Stomach (tissue), 9 donors: ENCODE measurements around the gene C2orf69. TPM values are rescaled to one million over a fixed set of nuclear protein-coding genes. Genes with fewer than 3 reads are reported as not detected.
"Not testable (repeated sequence)": the region's sequence is repeated elsewhere in the genome, so short reads cannot be mapped to it uniquely, and the experiment has no call there.

Experiments used
- DNase-seq, 2 donors: peaks; one replicate each; pipeline versions ENCODE4 v3.0.0 to v3.0.0-alpha.2; 2013 to 2019
- H3K27ac ChIP-seq, 5 donors: fragments of 200-600 bp in 4 of 5; sonication (generic) in 4 of 5; one replicate each; pipeline ENCODE4 v1.5.1; 2013 to 2019; ENCODE audit warnings: mild to moderate bottlenecking in 1 of 5, moderate library complexity in 1 of 5
- H3K27me3 ChIP-seq, 3 donors: fragments of 200-600 bp; sonication (generic); one replicate each; pipeline ENCODE4 v1.5.1; 2017 to 2019; ENCODE audit warnings: mixed run types in 1 of 3
- H3K36me3 ChIP-seq, 4 donors: fragments of 200-600 bp; sonication (generic); 1 replicate in 3 of 4; 2 replicates in 1 of 4; pipeline ENCODE4 v1.5.1; 2016 to 2019
- H3K4me1 ChIP-seq, 4 donors: fragments of 200-600 bp; sonication (generic); one replicate each; pipeline ENCODE4 v1.5.1; 2016 to 2019
- H3K4me3 ChIP-seq, 4 donors: fragments of 200-600 bp; sonication (generic) in 3 of 4; one replicate each; pipeline ENCODE4 v1.5.1; 2016 to 2019; ENCODE audit warnings: mild to moderate bottlenecking in 1 of 4
- H3K9me3 ChIP-seq, 4 donors: fragments of 200-600 bp; sonication (generic); one replicate each; pipeline ENCODE4 v1.5.1; 2016 to 2019
- CTCF ChIP-seq, 7 experiments: fragments of 450-650 bp in 4 of 7; fragments of 200-600 bp in 3 of 7; sonication (generic) in 3 of 7; IDR thresholded peaks; one replicate each; pipeline ENCODE4 v1.5.1; 2016 to 2019; ENCODE audit warnings: antibody characterized with exemption in 7 of 7, control low read depth in 2 of 7, mild to moderate bottlenecking in 1 of 7
- EP300 ChIP-seq: sonication (generic); formaldehyde crosslinking; IDR thresholded peaks from one replicate; pipeline ENCODE4 v1.6.1; 2017; ENCODE audit warnings: antibody characterized with exemption
- POLR2A ChIP-seq, 4 donors: fragments of 450-650 bp; IDR thresholded peaks; one replicate each; pipeline ENCODE4 v1.6.1; 2016; ENCODE audit warnings: antibody characterized with exemption in 4 of 4, control low read depth in 2 of 4, mild to moderate bottlenecking in 1 of 4, moderate library complexity in 1 of 4
- POLR2AphosphoS5 ChIP-seq, 3 donors: sonication (generic); formaldehyde crosslinking; IDR thresholded peaks; one replicate each; pipeline ENCODE4 v1.6.1; 2016; ENCODE audit warnings: antibody characterized with exemption in 3 of 3
- WGBS, 5 donors: extraction: QIAGEN DNeasy Blood & Tissue Kit in 3 of 5; methylation state at CpG; one replicate each; pipeline versions ENCODE4 v1.1.5 to v1.1.7; 2013 to 2018; 5-methylcytosine and 5-hydroxymethylcytosine counted together
- intact Hi-C: fragments of 100-400 bp; cut with DNase I; formaldehyde crosslinking; loops from one replicate; pipeline ENCODE4 v1.15.1; 2023; ENCODE audit warnings: low total_unique reads
- polyA plus RNA-seq, 3 donors: library from polyadenylated mRNA; stranded (reverse); fragments of 200-250 nt; gene quantifications; one replicate each; pipeline ENCODE4 v1.2.3, GENCODE V29; 2013
- total RNA-seq, 5 donors: library from RNA; depleted of rRNA; stranded (reverse); fragments of >200 nt; gene quantifications; one replicate each; pipeline versions ENCODE4 v1.1.0 to v1.2.3, GENCODE V29; 2014 to 2016
- donor health status: healthy with polysubstance abuse.
- donor health status: Bipolar disorder and iron deficiency.
- donor health status: healthy.

Gene C2orf69
- total and polyA plus RNA-seq, 8 donors, result 2.0 to 29.8 (median 7.3) TPM

DNA sequence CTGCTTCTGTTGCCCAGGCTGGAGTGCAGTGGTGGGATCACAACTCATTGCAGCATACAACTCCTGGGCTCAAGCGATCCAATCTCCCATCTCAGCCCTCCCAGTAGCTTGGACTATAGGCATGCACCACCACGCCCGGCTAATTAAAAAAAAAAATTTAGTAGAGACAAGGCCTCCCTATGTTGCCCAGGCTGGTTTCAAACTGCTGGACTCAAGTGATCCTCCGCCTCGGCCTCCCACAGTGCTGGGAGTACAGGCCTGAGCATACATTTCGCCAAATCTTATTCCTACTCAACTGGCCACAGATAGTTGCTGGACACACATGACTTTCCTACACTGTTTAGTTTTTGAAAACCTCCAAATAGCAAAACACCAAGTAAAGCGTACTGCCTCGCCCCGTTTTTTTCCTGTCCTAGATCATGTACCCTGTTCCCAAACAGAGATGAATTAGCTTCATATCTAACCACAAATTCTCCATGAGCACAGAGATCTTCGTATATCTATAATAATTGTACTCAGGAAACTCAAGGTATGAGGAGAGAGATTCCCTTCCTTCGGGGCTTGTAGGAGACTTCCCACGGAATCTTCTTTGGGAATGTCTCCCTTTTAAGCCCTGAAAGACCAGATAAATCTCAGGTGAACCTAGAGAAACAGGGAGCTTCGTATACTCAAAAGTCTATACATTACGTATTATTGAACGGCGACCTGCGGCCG lies 598 bp upstream of the C2orf69 start:
- peaks cover 14 to 37% (median 31%) of the 10 kb centered on the region in 4 donors for H3K4me1 ChIP-seq
- H3K27me3 ChIP-seq, result no peaks in the 10 kb centered on the region
- peak overlapping the region; percentile 94 to 100 (median 98) for H3K27ac ChIP-seq
- WGBS, 5 donors, result 35 to 53% (median 42%) methylated on average over 18 of the region's 18 CpGs
- intact Hi-C loops, result no loop called here
- H3K4me3 ChIP-seq, result peak overlapping the region; percentile 69 to 95 (median 80)
- peak in 1 of 2 donors; percentile 7 for DNase-seq
- H3K36me3 ChIP-seq, result no peaks in the 10 kb centered on the region
- H3K9me3 ChIP-seq, result no peaks in the 10 kb centered on the region
- no peak for TF ChIP-seq EP300
- TF ChIP-seq CTCF (IDR thresholded peaks at IDR 0.05), result no peak
- no peak for TF ChIP-seq POLR2AphosphoS5 (IDR thresholded peaks at IDR 0.05)
- TF ChIP-seq POLR2A (IDR thresholded peaks at IDR 0.05), result no peak

GRCh38 chr2:199911877-199912161 lies 726 bp downstream of the C2orf69 start:
- H3K4me3 ChIP-seq, result peak overlapping the region; percentile 69 to 95 (median 80)
- H3K9me3 ChIP-seq, result no peaks in the 10 kb centered on the region
- intact Hi-C loops, result no loop called here
- TF ChIP-seq EP300 (no peak), CTCF (IDR thresholded peaks at IDR 0.05) (no peak), POLR2A (IDR thresholded peaks at IDR 0.05) (no peak), POLR2AphosphoS5 (IDR thresholded peaks at IDR 0.05) (no peak)
- peaks cover 0 to 10% (median 9%) of the 10 kb centered on the region in 4 donors for H3K36me3 ChIP-seq
- H3K27me3 ChIP-seq, result no peaks in the 10 kb centered on the region
- WGBS, 5 donors, result 0% methylated on average over 13 of the region's 13 CpGs
- H3K4me1 ChIP-seq, result peaks cover 14 to 39% (median 31%) of the 10 kb centered on the region in 4 donors
- DNase-seq, result no peak
- peak overlapping the region; percentile 94 to 100 (median 98) for H3K27ac ChIP-seq

- intact Hi-C loops, DNase-seq, H3K27me3 ChIP-seq, H3K9me3 ChIP-seq: not testable (repeated sequence)
- peak overlapping the region in 1 of 5 donors; percentile 100 for H3K27ac ChIP-seq
- H3K4me3 ChIP-seq, result peak overlapping the region; percentile 69 to 95 (median 80)
- H3K36me3 ChIP-seq, result peaks cover 3 to 17% (median 16%) of the 10 kb centered on the region in 4 donors
- WGBS, 5 donors, result 88 to 93% (median 91%) methylated on average over 12 of the region's 12 CpGs
- peaks cover 14 to 39% (median 31%) of the 10 kb centered on the region in 4 donors for H3K4me1 ChIP-seq
These were observed 1.5 kb downstream of the C2orf69 start for GRCh38 chr2:199912553-199913114.

GRCh38 chr2:199914372-199914958 lies 3.4 kb downstream of the C2orf69 start:
- 23 to 43% (median 28%) methylated on average over 2 of the region's 2 CpGs for WGBS, 5 donors

DNA sequence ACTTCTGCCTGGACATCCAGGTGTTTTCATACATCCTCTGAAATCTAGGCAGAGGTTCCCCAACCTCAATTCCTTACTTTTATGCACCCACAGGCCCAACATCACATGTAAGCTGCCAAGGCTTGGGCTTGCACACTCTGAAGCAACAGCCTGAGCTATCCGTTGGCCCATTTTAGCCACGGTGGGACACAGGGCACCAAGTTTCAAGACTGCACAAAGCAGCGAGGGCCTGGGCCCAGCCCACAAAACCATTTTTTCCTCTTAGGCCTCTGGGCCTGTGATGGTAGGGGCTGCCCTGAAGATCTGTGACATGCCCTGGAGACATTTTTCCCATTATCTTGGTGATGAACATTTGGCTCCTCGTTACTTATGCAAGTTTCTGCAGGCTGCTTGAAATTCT lies 5.9 kb downstream of the C2orf69 start:
- intact Hi-C loops, result no loop called here
- TF ChIP-seq CTCF (IDR thresholded peaks at IDR 0.05) (no peak), POLR2A (IDR thresholded peaks at IDR 0.05) (no peak), EP300 (no peak), POLR2AphosphoS5 (IDR thresholded peaks at IDR 0.05) (no peak)
- Histone ChIP-seq H3K27me3 (no peaks in the 10 kb centered on the region), H3K4me1 (peaks cover 8 to 31% (median 23%) of the 10 kb centered on the region in 4 donors), H3K36me3 (peaks cover 11 to 45% (median 34%) of the 10 kb centered on the region in 4 donors), H3K4me3 (no peak overlapping the region), H3K9me3 (no peaks in the 10 kb centered on the region), H3K27ac (no peak overlapping the region)
- no peak for DNase-seq
- 83 to 99% (median 94%) methylated on average over 4 of the region's 4 CpGs for WGBS, 5 donors

More at GRCh38 chr2:199914372-199914958, 3.4 kb downstream of the C2orf69 start:
- peaks cover 14 to 39% (median 31%) of the 10 kb centered on the region in 4 donors for H3K4me1 ChIP-seq
- H3K4me3 ChIP-seq, result no peak overlapping the region
- DNase-seq, result peak in 1 of 2 donors; percentile 21
- intact Hi-C loops, result no loop called here
- no peak overlapping the region for H3K27ac ChIP-seq
- peaks cover 11 to 35% (median 31%) of the 10 kb centered on the region in 4 donors for H3K36me3 ChIP-seq
- TF ChIP-seq EP300, result no peak
- H3K27me3 ChIP-seq, result no peaks in the 10 kb centered on the region
- no peaks in the 10 kb centered on the region for H3K9me3 ChIP-seq
